Vagina (tissue), 2 donors: ENCODE results near the gene SYT1.

Source experiments
- POLR2A ChIP-seq, 2 donors: fragments of 450-650 bp; IDR thresholded peaks; one replicate each; pipeline ENCODE4 v1.6.1; 2017; ENCODE audit warnings: antibody characterized with exemption in 2 of 2, mild to moderate bottlenecking in 2 of 2, moderate library complexity in 2 of 2
- TF ChIP-seq, protein P1 (sequence below), 3 experiments: fragments of 450-650 bp in 2 of 3; fragments of 200-600 bp in 1 of 3; sonication (generic) in 1 of 3; IDR thresholded peaks; one replicate each; pipeline ENCODE4 v1.5.1; 2017 to 2019; ENCODE audit warnings: antibody characterized with exemption in 3 of 3, mild to moderate bottlenecking in 2 of 3, moderate library complexity in 2 of 3

DNA sequence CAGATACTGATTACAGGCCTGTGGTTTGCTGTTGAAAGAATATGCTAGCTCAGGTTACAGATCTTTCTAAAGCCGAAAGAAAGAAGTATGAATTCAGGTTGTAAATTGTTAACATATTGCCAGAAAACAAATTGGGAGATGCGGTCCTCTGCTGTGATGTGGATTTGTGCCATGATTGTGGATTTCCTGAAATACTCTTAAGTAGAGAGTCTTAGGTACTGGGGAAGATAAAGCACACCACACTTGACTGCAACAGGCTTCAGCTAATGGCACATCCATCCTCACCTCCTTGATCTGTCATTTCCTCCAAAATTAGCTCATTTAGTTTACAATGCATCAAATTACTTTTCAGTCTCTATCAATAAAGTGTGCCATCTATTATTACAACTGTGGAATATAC is 279.2 kb downstream of the SYT1 start:
- TF ChIP-seq, protein P1, sequence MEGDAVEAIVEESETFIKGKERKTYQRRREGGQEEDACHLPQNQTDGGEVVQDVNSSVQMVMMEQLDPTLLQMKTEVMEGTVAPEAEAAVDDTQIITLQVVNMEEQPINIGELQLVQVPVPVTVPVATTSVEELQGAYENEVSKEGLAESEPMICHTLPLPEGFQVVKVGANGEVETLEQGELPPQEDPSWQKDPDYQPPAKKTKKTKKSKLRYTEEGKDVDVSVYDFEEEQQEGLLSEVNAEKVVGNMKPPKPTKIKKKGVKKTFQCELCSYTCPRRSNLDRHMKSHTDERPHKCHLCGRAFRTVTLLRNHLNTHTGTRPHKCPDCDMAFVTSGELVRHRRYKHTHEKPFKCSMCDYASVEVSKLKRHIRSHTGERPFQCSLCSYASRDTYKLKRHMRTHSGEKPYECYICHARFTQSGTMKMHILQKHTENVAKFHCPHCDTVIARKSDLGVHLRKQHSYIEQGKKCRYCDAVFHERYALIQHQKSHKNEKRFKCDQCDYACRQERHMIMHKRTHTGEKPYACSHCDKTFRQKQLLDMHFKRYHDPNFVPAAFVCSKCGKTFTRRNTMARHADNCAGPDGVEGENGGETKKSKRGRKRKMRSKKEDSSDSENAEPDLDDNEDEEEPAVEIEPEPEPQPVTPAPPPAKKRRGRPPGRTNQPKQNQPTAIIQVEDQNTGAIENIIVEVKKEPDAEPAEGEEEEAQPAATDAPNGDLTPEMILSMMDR (IDR thresholded peaks at IDR 0.05), result no peak
- TF ChIP-seq POLR2A (IDR thresholded peaks at IDR 0.05), result no peak
